HG02885 (cell line): ENCODE data around the gene DHDDS.
"Not testable (repeated sequence)": the region's sequence is repeated elsewhere in the genome, so short reads cannot be mapped to it uniquely, and the experiment has no call there.

Experiments
- ATAC-seq: cut with Tn5 transposase; IDR thresholded peaks from one replicate; pipeline ENCODE4 v1.9.1; 2021; ENCODE audit warnings: mild to moderate bottlenecking; ENCODE audit not compliant: unreplicated experiment, poor library complexity

DHDDS gene, protein sequence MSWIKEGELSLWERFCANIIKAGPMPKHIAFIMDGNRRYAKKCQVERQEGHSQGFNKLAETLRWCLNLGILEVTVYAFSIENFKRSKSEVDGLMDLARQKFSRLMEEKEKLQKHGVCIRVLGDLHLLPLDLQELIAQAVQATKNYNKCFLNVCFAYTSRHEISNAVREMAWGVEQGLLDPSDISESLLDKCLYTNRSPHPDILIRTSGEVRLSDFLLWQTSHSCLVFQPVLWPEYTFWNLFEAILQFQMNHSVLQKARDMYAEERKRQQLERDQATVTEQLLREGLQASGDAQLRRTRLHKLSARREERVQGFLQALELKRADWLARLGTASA

DNA sequence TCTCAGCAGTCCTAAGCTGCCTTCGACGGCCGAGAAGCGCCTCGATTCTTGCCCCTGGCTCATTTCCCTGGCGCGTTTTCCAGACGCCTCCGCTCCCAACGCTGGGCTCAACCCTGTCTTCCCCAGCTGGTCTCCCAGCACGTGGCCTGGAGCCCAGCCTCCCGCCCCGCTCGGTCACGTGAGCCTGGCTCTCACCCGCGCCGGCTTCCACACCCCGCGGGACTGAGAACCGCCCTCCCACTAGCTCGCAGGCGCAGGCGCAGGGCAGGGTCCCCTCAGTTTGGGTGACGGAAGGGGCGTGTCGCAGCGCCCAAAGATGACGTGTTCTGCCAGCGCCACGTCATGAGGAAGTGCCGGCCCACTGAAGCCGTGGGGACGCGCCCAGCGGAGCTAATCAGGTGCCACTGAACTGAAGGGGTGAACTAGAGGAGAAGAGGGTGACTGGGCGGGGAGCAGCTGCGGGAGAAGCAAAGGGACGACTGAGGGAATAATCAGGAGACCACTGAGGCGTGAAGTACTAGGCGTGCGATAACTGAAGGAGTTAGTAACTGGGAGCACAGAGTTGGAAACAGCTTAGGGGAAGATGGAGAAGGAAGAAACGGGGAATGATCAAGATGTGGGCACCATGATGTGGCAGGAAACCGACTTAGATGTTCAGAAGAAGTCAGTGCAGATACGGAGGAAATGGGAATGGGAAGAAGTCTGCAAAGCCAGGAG, at the start of gene DHDDS:
DHDDS (plus strand) TSS at position 343 of the 717 bp plus-strand sequence. CDS start 625 bp downstream, outside the sequence.
- ATAC-seq: peak; percentile 97

DNA sequence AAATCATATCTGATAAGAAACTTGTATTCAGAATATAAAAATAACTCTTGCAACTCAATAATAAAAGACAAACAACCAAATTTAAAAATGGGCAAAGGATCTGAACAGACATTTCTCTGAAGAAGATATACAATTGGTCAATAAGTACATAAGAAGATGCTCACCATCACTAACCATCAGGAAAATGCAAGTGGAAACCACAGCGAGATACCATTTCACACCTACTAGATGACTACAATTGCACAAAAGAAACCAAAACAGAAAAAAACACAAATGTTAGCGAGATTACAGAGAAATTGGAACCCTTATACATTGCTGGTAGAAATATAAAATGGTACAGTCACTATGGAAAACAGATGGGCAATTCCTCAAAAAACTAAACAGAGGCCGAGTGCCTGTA, 48.0 kb upstream of the DHDDS start:
- no peak for ATAC-seq

DNA sequence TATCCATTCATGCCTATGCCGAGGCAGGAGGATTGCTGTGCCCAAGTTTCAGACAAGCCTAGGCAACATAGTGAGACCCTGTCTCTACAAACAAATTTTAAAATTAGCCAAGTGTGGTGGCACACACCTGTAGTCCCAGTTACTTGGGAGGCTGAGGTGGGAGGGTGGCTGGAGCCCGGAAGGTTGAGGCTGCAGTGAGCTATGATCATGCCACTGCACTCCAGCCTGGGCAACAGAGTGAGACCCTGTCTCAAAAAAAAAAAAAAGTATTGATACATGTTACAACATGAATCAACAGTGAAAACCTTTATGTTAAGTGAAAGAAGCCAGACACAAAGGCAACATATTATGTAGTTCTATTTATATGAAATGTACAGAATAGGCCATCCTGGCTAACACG, 47.1 kb upstream of the DHDDS start:
- not testable (repeated sequence) for ATAC-seq

DNA sequence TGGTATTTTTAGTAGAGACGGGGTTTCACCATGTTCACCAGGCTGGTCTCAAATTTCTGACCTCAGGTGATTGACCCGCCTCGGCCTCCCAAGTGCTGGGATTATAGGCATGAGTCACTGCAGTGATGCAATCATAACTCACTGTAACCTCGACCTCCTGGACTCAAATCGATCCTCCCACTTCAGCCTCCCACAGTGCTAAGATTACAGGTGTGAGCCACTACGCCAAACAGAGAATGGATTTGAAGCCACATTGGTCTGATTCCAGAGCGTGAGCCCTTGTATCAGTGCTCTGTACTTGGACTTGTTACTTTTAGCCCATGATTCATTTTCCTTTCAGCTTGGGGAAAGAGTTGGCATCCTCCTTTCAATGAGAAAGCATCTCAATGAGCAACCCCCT, 44.7 kb upstream of the DHDDS start:
- no peak for ATAC-seq

DNA sequence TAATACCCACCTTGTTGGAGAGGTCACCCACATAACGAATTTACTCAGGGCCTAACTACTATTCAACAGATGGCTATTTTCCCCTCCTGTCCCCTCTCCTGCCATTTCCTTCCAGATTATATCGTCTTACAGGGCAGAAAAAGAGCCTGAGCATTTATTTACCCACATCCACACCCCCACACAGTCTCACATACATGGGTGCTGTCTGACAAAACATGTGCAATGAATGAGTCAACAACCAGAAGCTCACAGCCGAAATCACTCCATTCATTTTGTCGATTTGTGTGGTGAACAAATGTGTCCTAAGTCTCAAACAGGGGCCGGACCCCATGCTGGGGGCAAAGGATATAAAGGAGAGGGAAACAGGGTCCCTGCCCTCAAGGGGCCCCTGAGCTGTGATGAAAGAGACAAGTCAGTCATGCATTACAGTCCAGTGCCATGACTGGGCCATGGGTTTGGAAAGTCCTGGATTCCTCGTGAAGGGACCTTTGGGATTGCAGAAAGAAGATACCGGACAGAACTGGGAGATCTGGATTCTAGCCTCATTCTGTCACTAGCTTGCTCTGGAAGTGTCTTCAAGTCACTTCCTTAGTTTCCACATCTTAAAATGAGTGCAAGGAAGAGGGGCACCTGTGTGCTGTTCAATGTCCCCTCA, 43.2 kb upstream of the DHDDS start:
- ATAC-seq: no peak

DNA sequence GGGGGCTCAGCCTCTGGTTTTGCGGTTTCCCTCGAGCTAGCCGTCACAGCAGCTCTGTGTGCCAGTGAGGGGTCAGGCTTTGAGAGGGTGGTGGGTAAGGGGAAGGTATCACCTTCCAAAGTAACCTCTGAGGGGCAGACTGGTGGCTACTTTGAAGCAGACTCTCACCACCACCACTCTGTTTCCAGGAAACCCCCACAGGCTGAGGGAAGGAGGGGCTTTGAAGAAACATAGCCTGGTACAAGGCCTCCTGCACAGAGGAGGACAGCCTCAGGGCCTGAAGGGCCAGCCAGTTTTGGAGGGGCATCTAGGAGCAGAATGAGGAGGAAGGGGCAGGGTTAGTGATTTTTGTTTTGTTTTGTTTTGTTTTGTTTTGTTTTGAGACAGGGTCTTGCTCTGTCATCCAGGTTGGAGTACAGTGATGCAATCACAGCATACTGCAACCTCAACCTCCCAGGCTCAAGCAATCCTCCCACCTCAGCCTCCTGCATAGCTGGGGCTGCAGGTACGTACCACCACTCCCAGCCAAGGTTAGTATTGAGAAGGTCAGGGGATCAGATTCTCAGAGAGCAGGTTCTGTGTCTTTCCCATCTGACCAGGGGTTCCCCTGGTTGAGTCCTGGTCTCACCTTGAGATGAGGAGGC, 42.4 kb upstream of the DHDDS start:
- ATAC-seq: no peak

DNA sequence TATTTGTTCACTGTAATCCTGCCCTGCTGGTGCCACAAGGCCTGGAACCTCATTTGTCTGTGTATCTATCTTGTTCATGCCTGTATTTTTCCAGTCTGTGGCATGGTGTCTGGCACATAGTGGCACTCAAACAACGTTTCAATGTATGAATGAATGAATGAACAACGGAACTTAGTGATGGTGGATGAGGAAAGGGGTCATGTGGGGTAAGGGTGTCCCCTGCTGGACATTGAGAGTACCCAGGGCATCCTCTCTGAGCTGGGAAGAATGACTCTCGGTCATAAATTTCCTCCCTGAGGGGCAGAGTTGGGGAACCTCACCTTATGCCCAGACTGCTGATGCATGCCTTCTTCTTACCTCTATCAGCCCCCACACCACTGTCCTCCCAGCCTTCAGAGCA, 40.7 kb upstream of the DHDDS start:
- ATAC-seq: no peak

DNA sequence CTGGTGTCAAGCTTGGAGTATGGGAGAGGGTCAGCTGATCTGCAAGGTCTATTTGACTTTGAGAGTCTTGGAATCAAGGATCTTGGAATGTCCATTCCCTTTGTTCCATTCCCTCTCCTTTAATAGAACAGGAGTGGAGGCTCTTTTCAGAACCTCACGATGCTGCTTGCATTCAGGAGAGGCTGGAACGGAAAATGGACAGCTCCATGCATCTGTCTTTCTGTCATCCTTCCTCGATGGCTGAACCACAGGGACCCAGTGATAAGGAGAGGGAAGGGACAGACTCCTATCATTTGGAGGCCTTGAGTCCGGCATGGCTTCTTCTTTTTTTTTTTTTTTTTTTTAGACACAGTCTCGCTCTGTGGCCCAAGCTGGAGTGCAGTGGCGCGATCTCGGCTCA, 36.4 kb upstream of the DHDDS start:
- ATAC-seq: no peak

DNA sequence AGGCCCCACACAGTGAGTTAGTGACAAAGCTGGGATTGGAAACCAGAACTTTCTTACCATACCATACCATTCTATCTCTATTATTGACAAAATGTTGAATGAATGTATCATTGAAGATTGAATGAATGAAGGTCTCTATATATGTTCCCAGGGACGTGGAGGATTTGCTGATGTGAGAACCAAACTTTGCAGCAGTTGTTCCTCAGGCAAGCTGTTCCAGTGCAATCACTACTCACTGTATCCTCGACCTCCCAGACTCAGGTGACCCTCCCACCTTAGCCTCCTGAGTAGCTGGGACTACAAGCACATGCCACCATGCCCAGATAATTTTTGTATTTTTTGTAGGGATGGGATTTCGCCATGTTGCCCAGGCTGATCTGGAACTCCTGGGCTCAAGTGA, 33.1 kb upstream of the DHDDS start:
- ATAC-seq: no peak

DNA sequence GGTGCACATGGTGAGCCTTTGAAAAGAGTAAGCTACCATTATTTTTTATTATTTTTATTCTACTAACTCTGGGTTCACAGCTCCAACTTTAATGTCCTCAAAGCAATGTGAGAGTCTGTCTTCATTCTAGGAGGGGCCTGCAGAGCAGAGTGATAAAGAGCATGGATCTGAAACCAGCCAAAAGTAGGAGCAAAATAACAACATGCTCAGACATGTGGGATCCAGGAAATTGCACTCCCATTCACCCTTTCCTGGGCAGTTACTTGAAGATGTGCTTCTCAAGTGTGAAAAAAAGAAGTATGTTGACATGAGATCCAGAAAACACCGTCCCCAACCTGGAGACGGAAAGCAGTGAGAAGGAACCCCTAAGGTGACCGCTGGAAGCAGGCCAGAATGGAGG, 30.2 kb upstream of the DHDDS start:
- ATAC-seq: no peak

DNA sequence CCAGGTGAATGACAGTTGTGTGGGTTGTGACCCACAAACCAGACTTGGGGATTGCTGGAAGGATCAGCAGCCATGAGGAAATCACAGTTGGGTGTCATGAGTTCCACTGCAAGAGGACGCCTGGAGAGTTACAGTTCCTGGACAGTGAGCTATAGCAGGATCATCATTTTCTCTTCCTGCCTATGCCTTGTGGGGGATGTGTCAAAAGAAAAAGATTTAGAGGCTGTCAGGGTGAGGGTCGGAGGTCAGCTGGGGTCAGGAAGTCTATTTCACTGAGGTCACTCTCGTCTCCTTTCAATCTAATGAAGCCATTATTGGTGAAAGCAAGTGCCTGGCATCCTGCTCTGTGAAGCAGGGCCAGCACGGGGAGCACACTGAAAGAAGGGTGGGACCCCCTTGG, 28.5 kb upstream of the DHDDS start:
- ATAC-seq: no peak

DNA sequence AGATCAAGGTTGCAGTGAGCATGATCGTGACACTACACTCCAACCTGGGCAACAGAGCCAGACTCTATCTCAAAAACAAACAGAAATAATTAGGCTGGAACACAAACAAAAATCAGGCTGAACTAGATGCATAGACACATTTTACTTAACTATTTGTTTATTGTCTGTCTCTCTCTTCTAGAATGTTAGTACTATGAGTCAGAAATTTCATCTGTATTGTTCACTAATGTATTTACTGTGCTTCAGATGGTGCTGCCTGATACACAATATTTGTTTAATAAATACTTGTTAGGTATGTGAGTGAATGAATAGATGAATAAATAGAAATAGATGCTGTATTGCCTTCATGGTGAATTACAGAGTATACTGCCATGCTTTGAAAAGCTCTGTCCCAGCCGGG, 27.5 kb upstream of the DHDDS start:
- ATAC-seq: no peak

DNA sequence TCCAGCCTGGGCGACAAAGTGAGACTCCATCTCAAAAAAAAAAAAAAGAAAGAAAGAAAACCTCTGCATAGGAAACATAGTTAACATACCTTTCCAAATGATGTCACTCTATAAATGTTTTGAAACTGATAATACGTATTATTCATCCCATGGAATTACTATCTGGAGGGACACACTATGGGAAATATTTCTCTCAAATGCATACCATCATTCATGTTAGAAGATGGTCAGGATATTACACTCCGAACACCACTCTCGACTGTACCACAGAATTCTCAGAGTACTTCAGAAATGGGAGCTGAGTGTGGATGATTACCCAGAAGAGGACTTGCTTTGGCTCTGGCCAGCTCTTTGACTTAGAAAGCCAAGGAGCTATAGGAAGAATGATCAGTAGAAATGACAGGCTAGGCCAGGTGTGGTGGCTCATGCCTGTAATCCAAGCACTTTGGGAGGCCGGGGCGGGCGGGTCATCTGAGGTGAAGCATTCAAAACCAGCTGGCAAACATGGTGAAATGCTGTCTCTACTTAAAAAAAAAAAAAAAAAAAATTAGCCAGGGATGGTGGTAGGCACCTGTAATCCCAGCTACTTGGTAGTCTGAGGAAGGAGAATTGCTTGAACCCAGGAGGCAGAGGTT, 26.7 kb upstream of the DHDDS start:
- ATAC-seq: no peak

DNA sequence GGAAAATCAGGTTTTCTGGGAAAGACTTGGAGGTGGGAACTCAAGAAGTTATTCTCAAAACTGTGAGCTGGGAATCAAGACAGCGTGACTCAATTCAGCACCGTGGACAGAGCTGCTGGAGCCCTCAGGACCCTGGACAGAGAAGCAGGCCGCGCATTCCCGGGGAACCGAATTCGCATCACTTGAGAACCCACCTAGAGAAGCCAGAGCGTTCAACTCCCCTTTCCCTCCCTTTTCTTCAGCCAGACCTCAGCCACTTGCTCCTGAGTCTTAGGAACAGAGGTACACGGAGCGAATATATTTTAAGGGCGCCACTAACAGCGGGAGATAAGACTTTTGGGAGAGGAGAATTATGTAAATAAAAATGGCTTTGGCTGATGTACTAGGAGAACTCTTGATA, 23.5 kb upstream of the DHDDS start:
- ATAC-seq: no peak

DNA sequence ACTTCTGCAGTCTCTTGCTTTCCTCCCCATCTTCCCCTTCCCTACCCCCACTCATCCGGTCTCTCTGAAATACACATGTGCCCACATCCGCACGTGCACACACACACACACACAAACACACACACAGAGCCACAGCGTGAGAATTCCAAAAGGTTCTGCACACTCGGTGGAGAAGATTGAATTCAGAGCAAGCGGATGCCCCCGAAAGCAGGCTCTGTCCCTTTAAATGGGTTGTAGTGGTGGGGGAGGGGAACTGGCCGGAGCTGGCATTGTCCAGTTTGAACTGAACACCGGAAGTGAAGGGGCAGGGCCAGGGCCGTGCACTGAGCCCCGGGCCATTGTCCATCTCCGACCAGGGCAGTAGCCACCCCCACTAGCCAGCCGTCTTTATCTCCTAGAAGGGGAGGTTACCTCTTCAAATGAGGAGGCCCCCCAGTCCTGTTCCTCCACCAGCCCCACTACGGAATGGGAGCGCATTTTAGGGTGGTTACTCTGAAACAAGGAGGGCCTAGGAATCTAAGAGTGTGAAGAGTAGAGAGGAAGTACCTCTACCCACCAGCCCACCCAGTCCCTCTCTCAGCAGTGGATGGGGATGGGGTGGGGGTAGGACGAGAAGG, 22.8 kb upstream of the DHDDS start:
- ATAC-seq: no peak

DNA sequence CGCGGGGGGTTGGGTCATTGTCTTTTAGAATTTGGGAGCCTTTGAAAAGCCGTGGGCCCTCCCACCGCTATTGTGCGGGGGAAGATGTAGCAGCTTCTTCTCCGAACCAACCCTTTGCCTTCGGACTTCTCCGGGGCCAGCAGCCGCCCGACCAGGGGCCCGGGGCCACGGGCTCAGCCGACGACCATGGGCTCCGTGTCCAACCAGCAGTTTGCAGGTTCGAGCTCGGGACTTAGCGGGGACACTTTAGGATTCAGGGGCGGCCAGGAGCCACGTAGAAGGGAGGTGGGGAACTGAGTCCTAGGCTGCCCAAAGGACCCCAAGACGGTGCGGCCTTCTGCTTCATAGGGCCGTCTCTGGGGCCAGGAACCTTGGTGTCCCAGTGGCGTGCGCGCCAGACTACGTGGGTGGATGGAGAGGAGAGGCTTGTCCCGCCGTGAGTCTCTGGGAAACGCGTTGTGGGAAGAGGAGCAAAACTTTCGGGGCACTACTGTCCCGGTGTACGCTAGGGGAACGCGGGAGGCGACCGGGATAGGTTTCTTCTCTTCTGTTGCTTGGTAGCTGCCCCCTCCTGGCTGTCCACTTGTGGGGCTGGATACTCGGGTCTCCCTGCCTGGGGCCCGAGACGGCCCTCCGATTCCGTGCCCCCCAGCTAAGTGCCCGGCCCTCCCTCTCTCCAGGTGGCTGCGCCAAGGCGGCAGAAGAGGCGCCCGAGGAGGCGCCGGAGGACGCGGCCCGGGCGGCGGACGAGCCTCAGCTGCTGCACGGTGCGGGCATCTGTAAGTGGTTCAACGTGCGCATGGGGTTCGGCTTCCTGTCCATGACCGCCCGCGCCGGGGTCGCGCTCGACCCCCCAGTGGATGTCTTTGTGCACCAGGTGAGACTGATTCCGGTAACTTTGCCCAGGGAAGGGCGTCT, 21.2 kb upstream of the DHDDS start, which contains the start of gene LIN28A:
LIN28A (plus strand) TSS at position 112 of the 918 bp plus-strand sequence; CDS start at position 187, 75 bp downstream.
- no peak for ATAC-seq

DNA sequence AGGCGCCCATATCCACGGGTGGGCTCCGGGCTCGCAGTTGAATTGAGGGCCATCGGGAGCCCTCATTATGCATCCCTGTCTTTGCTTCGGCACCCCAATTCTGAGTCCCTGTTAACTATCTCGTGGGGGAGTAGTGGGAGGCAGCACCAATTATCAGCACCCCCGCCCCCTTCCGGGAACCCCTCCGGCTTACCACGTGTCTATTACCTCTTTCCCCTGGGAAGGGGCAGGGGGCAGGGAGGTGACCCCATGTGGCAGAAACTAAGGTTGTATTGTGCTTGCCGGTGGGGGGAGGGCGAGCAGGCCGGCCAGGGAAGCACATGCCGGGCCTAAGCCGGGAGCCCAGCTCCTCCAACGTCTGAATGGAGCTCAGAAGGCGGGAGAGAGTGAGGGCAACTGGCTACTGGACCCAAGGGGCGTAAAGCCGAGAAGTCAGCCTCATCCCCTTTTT, 20.5 kb upstream of the DHDDS start:
- no peak for ATAC-seq

DNA sequence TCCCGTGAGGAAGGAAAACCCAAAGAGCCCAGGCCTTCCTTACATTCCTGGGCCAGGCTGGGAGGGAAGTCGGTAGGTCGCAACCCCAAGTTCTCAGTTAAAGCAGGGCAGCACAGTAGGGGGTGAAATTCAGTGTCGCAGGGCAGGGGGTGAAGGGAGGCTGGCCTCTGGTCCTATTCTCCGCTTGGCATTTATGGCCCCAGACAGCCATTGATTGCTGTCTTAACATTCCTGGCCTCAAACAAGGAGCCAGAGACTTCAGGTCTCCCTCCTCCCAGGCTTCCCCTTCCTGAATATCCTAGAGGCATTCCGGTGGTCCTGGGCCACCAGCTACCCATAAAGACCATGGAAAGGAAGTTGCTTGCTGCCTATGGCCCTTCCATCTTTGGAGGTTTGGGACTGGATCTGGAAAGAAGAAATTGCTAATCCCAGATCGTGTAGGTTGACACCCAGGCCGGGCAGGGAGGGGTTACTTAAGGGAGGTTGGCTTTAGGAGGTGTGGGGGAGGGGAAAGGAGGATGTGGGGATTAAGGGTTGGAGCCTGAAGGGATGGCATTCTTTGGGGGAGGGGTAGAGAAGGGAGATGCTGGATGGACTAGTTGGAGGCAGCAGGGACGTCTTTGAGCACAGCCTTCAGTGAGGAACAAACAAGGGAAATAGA, 19.8 kb upstream of the DHDDS start:
- ATAC-seq: no peak
